Measurements from ENCODE around the gene REXO5. TPM values are rescaled to one million over a fixed set of nuclear protein-coding genes. Genes with fewer than 3 reads are reported as not detected.

REXO5 gene
- total RNA-seq, 1 donor from 2014 or later, result 2.5 TPM

- peak overlapping the region; percentile 62 for H3K27ac Mint-ChIP-seq (ENCODE audit: unreplicated experiment)
- no peak for TF ChIP-seq CTCF (IDR thresholded peaks at IDR 0.05)
- DNase-seq (ENCODE audit: extremely low spot score, unreplicated experiment), result no peak
- H3K4me1 Mint-ChIP-seq (ENCODE audit: unreplicated experiment), result peaks cover 42% of the 10 kb centered on the region
- peaks cover 7% of the 10 kb centered on the region for H3K36me3 Mint-ChIP-seq (ENCODE audit: unreplicated experiment)
- H3K4me3 Mint-ChIP-seq (ENCODE audit: unreplicated experiment), result no peak overlapping the region
- H3K27me3 Mint-ChIP-seq (ENCODE audit: unreplicated experiment), result no peaks in the 10 kb centered on the region
- no peaks in the 10 kb centered on the region for H3K9me3 Mint-ChIP-seq (ENCODE audit: unreplicated experiment)
These were observed 74.7 kb downstream of the REXO5 start for GRCh38 chr16:20880867-20881502.

- no peak for DNase-seq (ENCODE audit: extremely low spot score, unreplicated experiment)
- H3K4me1 Mint-ChIP-seq (ENCODE audit: unreplicated experiment), result peaks cover 42% of the 10 kb centered on the region
- TF ChIP-seq CTCF (IDR thresholded peaks at IDR 0.05), result no peak
- no peak overlapping the region for H3K4me3 Mint-ChIP-seq (ENCODE audit: unreplicated experiment)
- peaks cover 10% of the 10 kb centered on the region for H3K36me3 Mint-ChIP-seq (ENCODE audit: unreplicated experiment)
- H3K9me3 Mint-ChIP-seq (ENCODE audit: unreplicated experiment), result no peaks in the 10 kb centered on the region
- H3K27ac Mint-ChIP-seq (ENCODE audit: unreplicated experiment), result peak overlapping the region; percentile 62
- no peaks in the 10 kb centered on the region for H3K27me3 Mint-ChIP-seq (ENCODE audit: unreplicated experiment)
These were observed 75.2 kb downstream of the REXO5 start for GRCh38 chr16:20881503-20881878.

- H3K4me1 Mint-ChIP-seq (ENCODE audit: unreplicated experiment), result peaks cover 32% of the 10 kb centered on the region
- peaks cover 5% of the 10 kb centered on the region for H3K36me3 Mint-ChIP-seq (ENCODE audit: unreplicated experiment)
- H3K27ac Mint-ChIP-seq (ENCODE audit: unreplicated experiment), result no peak overlapping the region
- DNase-seq (ENCODE audit: extremely low spot score, unreplicated experiment), result no peak
- H3K4me3 Mint-ChIP-seq (ENCODE audit: unreplicated experiment), result no peak overlapping the region
- no peak for TF ChIP-seq CTCF (IDR thresholded peaks at IDR 0.05)
- no peaks in the 10 kb centered on the region for H3K9me3 Mint-ChIP-seq (ENCODE audit: unreplicated experiment)
- H3K27me3 Mint-ChIP-seq (ENCODE audit: unreplicated experiment), result no peaks in the 10 kb centered on the region
These were observed 77.4 kb downstream of the REXO5 start for GRCh38 chr16:20883554-20884239.

- Mint-ChIP-seq H3K4me1 (ENCODE audit: unreplicated experiment) (peaks cover 27% of the 10 kb centered on the region), H3K4me3 (ENCODE audit: unreplicated experiment) (no peak overlapping the region), H3K27ac (ENCODE audit: unreplicated experiment) (no peak overlapping the region)
These were observed 77.9 kb downstream of the REXO5 start for GRCh38 chr16:20884240-20884556.

More at GRCh38 chr16:20884240-20884556, 77.9 kb downstream of the REXO5 start:
- Mint-ChIP-seq H3K27me3 (ENCODE audit: unreplicated experiment) (no peaks in the 10 kb centered on the region), H3K36me3 (ENCODE audit: unreplicated experiment) (peaks cover 5% of the 10 kb centered on the region), H3K9me3 (ENCODE audit: unreplicated experiment) (no peaks in the 10 kb centered on the region)
- TF ChIP-seq CTCF (IDR thresholded peaks at IDR 0.05), result no peak
- no peak for DNase-seq (ENCODE audit: extremely low spot score, unreplicated experiment)
